ENCODE data around the gene CACNA2D3.

Gene CACNA2D3

GRCh38 chr3:54858093-54858785 is 735.9 kb downstream of the CACNA2D3 start:
- DNase-seq = no peak

- DNase-seq = peak; percentile 43
These were observed 736.8 kb downstream of the CACNA2D3 start for GRCh38 chr3:54859184-54859583.

GRCh38 chr3:54861248-54862067 is 739.1 kb downstream of the CACNA2D3 start:
- DNase-seq = peak; percentile 51

GRCh38 chr3:54862526-54862925 is 740.2 kb downstream of the CACNA2D3 start:
- peak; percentile 26 for DNase-seq

GRCh38 chr3:54863366-54863765 is 741.0 kb downstream of the CACNA2D3 start:
- no peak for DNase-seq

GRCh38 chr3:54863786-54864185 is 741.4 kb downstream of the CACNA2D3 start:
- DNase-seq = no peak

GRCh38 chr3:54865316-54865715 is 743.0 kb downstream of the CACNA2D3 start:
- DNase-seq = no peak

GRCh38 chr3:54866251-54866650 is 743.9 kb downstream of the CACNA2D3 start:
- DNase-seq = no peak

- DNase-seq = peak; percentile 98
These were observed 748.1 kb downstream of the CACNA2D3 start for GRCh38 chr3:54870423-54870822.

GRCh38 chr3:54871867-54872266 is 749.5 kb downstream of the CACNA2D3 start:
- no peak for DNase-seq

GRCh38 chr3:54873059-54874010 is 751.0 kb downstream of the CACNA2D3 start:
- peak; percentile 53 for DNase-seq

- peak; percentile 32 for DNase-seq
These were observed 752.6 kb downstream of the CACNA2D3 start for GRCh38 chr3:54874816-54875556.

GRCh38 chr3:54875596-54876268 is 753.4 kb downstream of the CACNA2D3 start:
- no peak for DNase-seq

- DNase-seq = no peak
These were observed 754.3 kb downstream of the CACNA2D3 start for GRCh38 chr3:54876694-54877093.

- peak; percentile 58 for DNase-seq
These were observed 755.4 kb downstream of the CACNA2D3 start for GRCh38 chr3:54877730-54878129.

GRCh38 chr3:54878145-54878544 is 755.8 kb downstream of the CACNA2D3 start:
- peak; percentile 23 for DNase-seq

GRCh38 chr3:54882129-54882833 is 759.9 kb downstream of the CACNA2D3 start:
- peak; percentile 99 for DNase-seq

- no peak for DNase-seq
These were observed 765.8 kb downstream of the CACNA2D3 start for GRCh38 chr3:54888162-54888561.

- peak; percentile 54 for DNase-seq
These were observed 766.5 kb downstream of the CACNA2D3 start for GRCh38 chr3:54888873-54889272.

- no peak for DNase-seq
These were observed 767.4 kb downstream of the CACNA2D3 start for GRCh38 chr3:54889731-54890130.

GRCh38 chr3:54891540-54891897 is 769.2 kb downstream of the CACNA2D3 start:
- DNase-seq = peak; percentile 98

All from fibroblast of skin of back (primary cell).